GM12874 (cell line): ENCODE measurements around the gene EFCC1.

Experiments used
- TF ChIP-seq, protein P1 (sequence below): IDR thresholded peaks from 2 replicates; pipeline ENCODE4 v1.5.1; 2011; ENCODE audit warnings: low read depth, mild to moderate bottlenecking, control low read depth, low read length, moderate library complexity; ENCODE audit not compliant: insufficient read depth

Gene EFCC1

GRCh38 chr3:129036222-129037092, 35.4 kb downstream of the EFCC1 start:
- TF ChIP-seq, protein P1, sequence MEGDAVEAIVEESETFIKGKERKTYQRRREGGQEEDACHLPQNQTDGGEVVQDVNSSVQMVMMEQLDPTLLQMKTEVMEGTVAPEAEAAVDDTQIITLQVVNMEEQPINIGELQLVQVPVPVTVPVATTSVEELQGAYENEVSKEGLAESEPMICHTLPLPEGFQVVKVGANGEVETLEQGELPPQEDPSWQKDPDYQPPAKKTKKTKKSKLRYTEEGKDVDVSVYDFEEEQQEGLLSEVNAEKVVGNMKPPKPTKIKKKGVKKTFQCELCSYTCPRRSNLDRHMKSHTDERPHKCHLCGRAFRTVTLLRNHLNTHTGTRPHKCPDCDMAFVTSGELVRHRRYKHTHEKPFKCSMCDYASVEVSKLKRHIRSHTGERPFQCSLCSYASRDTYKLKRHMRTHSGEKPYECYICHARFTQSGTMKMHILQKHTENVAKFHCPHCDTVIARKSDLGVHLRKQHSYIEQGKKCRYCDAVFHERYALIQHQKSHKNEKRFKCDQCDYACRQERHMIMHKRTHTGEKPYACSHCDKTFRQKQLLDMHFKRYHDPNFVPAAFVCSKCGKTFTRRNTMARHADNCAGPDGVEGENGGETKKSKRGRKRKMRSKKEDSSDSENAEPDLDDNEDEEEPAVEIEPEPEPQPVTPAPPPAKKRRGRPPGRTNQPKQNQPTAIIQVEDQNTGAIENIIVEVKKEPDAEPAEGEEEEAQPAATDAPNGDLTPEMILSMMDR, result no peak

- TF ChIP-seq, protein P1, result no peak
These were observed 36.0 kb downstream of the EFCC1 start for GRCh38 chr3:129037093-129037419.

GRCh38 chr3:129038121-129038855, 37.2 kb downstream of the EFCC1 start:
- TF ChIP-seq, protein P1, result no peak

GRCh38 chr3:129039271-129040038, 38.4 kb downstream of the EFCC1 start:
- TF ChIP-seq, protein P1, result no peak

- TF ChIP-seq, protein P1, result no peak
These were observed 38.9 kb downstream of the EFCC1 start for GRCh38 chr3:129040039-129040336.

- TF ChIP-seq, protein P1, result no peak
These were observed 39.6 kb downstream of the EFCC1 start for GRCh38 chr3:129040579-129041300.

GRCh38 chr3:129045675-129046036, 44.6 kb downstream of the EFCC1 start:
- TF ChIP-seq, protein P1, result no peak
